K562 (cell line): Measurements from ENCODE around the gene MGAM2.

Source experiments
- EP300 ChIP-seq: IDR thresholded peaks from 2 replicates; pipeline ENCODE4 v1.6.1; 2012; ENCODE audit warnings: low read length, improper control_type of control experiment
- ERF ChIP-seq: fragments of 450-650 bp; formaldehyde crosslinking; IDR thresholded peaks from 2 replicates; pipeline ENCODE4 v1.4.0; 2020; ENCODE audit warnings: mild to moderate bottlenecking, mixed read lengths
- EZH2 ChIP-seq: IDR thresholded peaks from 2 replicates; pipeline ENCODE4 v1.6.1; 2012; ENCODE audit warnings: low read depth, mild to moderate bottlenecking, inconsistent platforms, low read length, borderline replicate concordance
- FOXJ3 ChIP-seq: sonication (generic); formaldehyde crosslinking; IDR thresholded peaks from 2 replicates; pipeline ENCODE4 v1.4.0; 2020; ENCODE audit warnings: mild to moderate bottlenecking, missing genetic modification reagents
- POLR2A ChIP-seq: fragments of 450-650 bp; conservative IDR thresholded peaks from 2 replicates; pipeline ENCODE4 v1.6.1; 2016
- POU5F1 ChIP-seq: fragments of 150-350 bp; IDR thresholded peaks from 2 replicates; pipeline ENCODE4 v1.6.1; 2014; ENCODE audit warnings: borderline replicate concordance, low read length, low read depth, mild to moderate bottlenecking; ENCODE audit not compliant: partially characterized antibody
- ZBTB7A ChIP-seq: IDR thresholded peaks from 2 replicates; pipeline ENCODE4 v1.6.1; 2011; ENCODE audit warnings: low read depth, mild to moderate bottlenecking, low read length, moderate library complexity, borderline replicate concordance; ENCODE audit not compliant: control insufficient read depth
- ZC3H4 ChIP-seq: sonication (generic); formaldehyde crosslinking; IDR thresholded peaks from 2 replicates; pipeline ENCODE4 v1.9.0; 2021; ENCODE audit warnings: missing genetic modification reagents, borderline replicate concordance
- ZNF830 ChIP-seq: fragments of 250-450 bp; sonication (Bioruptor Pico); IDR thresholded peaks from 2 replicates; pipeline ENCODE4 v1.5.0; 2021; ENCODE audit warnings: mild to moderate bottlenecking
- TF ChIP-seq, protein P1 (sequence below): fragments of 250-450 bp; sonication (Bioruptor Pico); IDR thresholded peaks from 2 replicates; pipeline ENCODE4 v1.4.0; 2020; ENCODE audit warnings: mild to moderate bottlenecking
- TF ChIP-seq, protein P2 (sequence below), 3 experiments: IDR thresholded peaks in 2 of 3; conservative IDR thresholded peaks in 1 of 3; 2 replicates each; pipeline ENCODE4 v1.5.1; 2011 to 2012; ENCODE audit warnings: low read length in 3 of 3, mild to moderate bottlenecking in 3 of 3, control low read depth in 2 of 3, improper control_type of control experiment in 1 of 3, inconsistent platforms in 1 of 3, low read depth in 1 of 3, mixed read lengths in 1 of 3, moderate library complexity in 1 of 3; ENCODE audit not compliant: insufficient read depth in 2 of 3
- TF ChIP-seq, protein P3 (sequence below): fragments of 150-350 bp; IDR thresholded peaks from 2 replicates; pipeline ENCODE4 v1.6.1; 2014; ENCODE audit warnings: low read depth, mild to moderate bottlenecking, low read length, borderline replicate concordance
- TF ChIP-seq, protein P4 (sequence below): sonication (generic); formaldehyde crosslinking; IDR thresholded peaks from 2 replicates; pipeline ENCODE4 v1.8.1; 2023; ENCODE audit warnings: mild to moderate bottlenecking, missing genetic modification reagents

DNA sequence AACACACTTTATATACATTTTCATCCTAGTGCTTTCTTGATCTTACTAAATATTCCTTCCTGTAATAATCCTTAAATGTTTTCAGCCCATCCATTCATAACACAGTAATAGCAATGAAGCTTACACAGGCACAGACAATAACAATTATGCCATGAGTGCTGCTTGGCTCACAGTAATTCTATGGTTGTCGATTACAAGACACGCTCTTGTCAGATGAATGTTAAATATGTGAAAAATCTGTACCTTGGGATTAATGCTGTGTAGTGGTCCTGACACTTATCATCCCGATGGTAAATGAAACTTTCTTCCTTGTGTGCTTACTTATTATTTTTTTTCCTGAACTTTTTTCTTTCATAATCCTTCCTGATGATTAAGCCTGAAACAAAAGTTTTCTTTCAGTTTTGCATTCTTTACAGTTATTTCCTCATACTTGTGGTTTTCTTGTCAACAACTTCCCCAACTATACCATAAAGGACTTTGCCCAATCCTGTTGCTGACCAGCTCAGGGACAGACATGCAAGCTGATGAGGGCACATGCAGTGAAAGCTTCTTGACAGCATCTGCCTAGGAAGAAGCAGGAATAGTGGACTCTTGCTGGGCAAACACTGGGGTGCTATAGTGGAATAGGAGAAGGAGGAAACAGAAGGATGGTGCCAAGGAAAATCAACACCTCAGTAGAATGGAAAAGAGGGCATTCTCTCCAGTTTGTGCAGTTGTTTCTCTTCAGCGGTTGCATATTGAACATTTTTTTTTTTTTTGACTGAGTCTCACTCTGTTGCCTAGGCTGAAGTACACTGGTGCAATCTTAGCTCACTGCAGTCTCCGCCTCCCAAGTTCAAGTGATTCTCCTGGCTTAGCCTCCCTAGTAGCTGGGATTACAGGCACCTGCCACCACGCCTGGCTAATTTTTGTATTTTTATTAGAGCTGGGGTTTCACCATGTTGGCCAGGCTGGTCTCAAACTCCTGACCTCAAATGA, 6.7 kb upstream of the MGAM2 start:
- TF ChIP-seq, protein P1, sequence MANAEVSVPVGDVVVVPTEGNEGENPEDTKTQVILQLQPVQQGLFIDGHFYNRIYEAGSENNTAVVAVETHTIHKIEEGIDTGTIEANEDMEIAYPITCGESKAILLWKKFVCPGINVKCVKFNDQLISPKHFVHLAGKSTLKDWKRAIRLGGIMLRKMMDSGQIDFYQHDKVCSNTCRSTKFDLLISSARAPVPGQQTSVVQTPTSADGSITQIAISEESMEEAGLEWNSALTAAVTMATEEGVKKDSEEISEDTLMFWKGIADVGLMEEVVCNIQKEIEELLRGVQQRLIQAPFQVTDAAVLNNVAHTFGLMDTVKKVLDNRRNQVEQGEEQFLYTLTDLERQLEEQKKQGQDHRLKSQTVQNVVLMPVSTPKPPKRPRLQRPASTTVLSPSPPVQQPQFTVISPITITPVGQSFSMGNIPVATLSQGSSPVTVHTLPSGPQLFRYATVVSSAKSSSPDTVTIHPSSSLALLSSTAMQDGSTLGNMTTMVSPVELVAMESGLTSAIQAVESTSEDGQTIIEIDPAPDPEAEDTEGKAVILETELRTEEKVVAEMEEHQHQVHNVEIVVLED (CRISPR knock-in tag): no peak
- TF ChIP-seq POU5F1: no peak
- TF ChIP-seq, protein P2, sequence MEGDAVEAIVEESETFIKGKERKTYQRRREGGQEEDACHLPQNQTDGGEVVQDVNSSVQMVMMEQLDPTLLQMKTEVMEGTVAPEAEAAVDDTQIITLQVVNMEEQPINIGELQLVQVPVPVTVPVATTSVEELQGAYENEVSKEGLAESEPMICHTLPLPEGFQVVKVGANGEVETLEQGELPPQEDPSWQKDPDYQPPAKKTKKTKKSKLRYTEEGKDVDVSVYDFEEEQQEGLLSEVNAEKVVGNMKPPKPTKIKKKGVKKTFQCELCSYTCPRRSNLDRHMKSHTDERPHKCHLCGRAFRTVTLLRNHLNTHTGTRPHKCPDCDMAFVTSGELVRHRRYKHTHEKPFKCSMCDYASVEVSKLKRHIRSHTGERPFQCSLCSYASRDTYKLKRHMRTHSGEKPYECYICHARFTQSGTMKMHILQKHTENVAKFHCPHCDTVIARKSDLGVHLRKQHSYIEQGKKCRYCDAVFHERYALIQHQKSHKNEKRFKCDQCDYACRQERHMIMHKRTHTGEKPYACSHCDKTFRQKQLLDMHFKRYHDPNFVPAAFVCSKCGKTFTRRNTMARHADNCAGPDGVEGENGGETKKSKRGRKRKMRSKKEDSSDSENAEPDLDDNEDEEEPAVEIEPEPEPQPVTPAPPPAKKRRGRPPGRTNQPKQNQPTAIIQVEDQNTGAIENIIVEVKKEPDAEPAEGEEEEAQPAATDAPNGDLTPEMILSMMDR (IDR thresholded peaks at IDR 0.05 in 2 of 3, conservative IDR thresholded peaks at IDR 0.05 in 1 of 3; ENCODE audit: insufficient read depth in 2 of 3, low read depth in 1 of 3, low read length in 3 of 3): no peak
- TF ChIP-seq, protein P3, sequence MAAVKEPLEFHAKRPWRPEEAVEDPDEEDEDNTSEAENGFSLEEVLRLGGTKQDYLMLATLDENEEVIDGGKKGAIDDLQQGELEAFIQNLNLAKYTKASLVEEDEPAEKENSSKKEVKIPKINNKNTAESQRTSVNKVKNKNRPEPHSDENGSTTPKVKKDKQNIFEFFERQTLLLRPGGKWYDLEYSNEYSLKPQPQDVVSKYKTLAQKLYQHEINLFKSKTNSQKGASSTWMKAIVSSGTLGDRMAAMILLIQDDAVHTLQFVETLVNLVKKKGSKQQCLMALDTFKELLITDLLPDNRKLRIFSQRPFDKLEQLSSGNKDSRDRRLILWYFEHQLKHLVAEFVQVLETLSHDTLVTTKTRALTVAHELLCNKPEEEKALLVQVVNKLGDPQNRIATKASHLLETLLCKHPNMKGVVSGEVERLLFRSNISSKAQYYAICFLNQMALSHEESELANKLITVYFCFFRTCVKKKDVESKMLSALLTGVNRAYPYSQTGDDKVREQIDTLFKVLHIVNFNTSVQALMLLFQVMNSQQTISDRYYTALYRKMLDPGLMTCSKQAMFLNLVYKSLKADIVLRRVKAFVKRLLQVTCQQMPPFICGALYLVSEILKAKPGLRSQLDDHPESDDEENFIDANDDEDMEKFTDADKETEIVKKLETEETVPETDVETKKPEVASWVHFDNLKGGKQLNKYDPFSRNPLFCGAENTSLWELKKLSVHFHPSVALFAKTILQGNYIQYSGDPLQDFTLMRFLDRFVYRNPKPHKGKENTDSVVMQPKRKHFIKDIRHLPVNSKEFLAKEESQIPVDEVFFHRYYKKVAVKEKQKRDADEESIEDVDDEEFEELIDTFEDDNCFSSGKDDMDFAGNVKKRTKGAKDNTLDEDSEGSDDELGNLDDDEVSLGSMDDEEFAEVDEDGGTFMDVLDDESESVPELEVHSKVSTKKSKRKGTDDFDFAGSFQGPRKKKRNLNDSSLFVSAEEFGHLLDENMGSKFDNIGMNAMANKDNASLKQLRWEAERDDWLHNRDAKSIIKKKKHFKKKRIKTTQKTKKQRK: no peak
- TF ChIP-seq EZH2: no peak
- no peak for TF ChIP-seq EP300
- no peak for TF ChIP-seq ZNF830
- no peak for TF ChIP-seq ZBTB7A
- no peak for TF ChIP-seq ZC3H4 (CRISPR knock-in tag)
- TF ChIP-seq, protein P4, sequence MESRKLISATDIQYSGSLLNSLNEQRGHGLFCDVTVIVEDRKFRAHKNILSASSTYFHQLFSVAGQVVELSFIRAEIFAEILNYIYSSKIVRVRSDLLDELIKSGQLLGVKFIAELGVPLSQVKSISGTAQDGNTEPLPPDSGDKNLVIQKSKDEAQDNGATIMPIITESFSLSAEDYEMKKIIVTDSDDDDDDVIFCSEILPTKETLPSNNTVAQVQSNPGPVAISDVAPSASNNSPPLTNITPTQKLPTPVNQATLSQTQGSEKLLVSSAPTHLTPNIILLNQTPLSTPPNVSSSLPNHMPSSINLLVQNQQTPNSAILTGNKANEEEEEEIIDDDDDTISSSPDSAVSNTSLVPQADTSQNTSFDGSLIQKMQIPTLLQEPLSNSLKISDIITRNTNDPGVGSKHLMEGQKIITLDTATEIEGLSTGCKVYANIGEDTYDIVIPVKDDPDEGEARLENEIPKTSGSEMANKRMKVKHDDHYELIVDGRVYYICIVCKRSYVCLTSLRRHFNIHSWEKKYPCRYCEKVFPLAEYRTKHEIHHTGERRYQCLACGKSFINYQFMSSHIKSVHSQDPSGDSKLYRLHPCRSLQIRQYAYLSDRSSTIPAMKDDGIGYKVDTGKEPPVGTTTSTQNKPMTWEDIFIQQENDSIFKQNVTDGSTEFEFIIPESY (CRISPR knock-in tag): no peak
- no peak for TF ChIP-seq ERF (CRISPR knock-in tag)
- no peak for TF ChIP-seq FOXJ3 (CRISPR knock-in tag)
- TF ChIP-seq POLR2A: no peak
